GM18502 (cell line): ENCODE results near the gene ATP5F1B.

ENCODE experiments used
- ATAC-seq: cut with Tn5 transposase; IDR thresholded peaks from one replicate; pipeline ENCODE4 v1.9.1; 2021; ENCODE audit warnings: mild to moderate bottlenecking; ENCODE audit not compliant: unreplicated experiment, poor library complexity

ATP5F1B gene

DNA sequence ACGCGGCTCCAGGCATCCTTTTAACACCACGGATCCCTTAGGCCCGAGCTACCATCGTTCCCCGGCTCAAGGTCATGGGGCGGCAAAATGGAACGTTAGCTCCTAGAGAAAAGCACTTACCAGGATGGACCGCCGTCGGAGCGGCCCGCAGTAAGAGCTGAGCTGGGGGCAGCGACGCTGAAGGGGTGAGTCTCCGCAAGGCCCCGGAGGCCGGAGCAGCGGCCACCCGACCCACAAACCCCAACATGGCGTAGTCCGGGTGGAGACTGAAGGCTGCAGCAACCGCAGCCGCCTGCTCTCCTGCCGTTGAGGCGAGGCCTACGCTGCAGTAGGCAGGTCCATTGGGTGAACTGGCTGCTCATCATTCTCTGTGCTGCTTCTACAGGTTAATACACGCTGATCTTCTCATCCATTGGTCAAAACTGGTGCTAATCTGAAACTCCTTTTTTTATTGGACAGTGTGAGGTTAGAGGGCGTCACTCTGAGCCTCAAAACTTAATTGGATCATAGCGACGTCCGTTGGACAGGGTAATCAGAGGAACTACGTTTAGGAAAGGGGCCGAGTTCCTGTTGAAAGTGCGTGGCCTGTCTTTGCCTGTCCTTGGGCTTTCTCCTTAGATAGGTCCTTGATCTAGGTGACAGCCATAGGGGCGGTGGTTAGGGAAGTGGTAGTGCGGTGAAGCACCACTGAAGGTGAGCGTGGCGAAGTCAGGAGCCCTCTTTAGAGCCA, at the start of gene ATP5F1B:
ATP5F1B (minus strand) TSS at position 268 of the 730 bp plus-strand sequence; CDS start at position 247, 21 bp downstream.
- ATAC-seq: peak; percentile 97

DNA sequence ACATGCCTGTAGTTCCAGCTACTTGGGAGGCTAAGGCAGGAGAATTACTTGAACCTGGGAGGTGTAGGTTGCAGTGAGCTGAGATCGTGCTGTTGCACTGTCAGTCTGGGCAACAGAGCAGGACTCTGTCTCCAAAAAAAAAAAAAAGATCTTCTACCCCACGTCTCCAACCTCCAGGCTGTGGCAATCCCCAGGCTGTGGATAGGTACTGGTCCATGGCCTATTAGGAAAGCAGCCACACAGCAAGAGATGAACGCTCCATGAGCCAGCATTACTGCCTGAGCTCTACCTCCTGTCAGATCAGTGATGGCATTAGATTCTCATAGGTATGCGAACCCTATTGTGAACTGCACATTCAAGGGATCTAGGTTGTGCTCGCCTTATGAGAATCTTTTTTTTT, 48.4 kb upstream of the ATP5F1B start:
- ATAC-seq: no peak

DNA sequence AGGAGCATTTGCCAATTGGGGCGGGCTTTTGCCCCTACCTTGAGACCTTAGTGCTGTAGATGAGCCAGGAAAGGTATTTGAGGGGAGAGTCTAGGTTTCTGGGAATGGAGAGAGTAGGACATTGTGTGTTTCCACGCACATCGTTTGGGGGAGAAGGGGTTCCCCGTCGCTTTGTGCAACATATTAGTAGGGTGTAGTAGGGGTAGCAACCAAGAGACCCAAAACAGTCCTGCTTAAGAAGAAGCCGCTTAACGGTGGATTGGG, 43.0 kb upstream of the ATP5F1B start:
- no peak for ATAC-seq

DNA sequence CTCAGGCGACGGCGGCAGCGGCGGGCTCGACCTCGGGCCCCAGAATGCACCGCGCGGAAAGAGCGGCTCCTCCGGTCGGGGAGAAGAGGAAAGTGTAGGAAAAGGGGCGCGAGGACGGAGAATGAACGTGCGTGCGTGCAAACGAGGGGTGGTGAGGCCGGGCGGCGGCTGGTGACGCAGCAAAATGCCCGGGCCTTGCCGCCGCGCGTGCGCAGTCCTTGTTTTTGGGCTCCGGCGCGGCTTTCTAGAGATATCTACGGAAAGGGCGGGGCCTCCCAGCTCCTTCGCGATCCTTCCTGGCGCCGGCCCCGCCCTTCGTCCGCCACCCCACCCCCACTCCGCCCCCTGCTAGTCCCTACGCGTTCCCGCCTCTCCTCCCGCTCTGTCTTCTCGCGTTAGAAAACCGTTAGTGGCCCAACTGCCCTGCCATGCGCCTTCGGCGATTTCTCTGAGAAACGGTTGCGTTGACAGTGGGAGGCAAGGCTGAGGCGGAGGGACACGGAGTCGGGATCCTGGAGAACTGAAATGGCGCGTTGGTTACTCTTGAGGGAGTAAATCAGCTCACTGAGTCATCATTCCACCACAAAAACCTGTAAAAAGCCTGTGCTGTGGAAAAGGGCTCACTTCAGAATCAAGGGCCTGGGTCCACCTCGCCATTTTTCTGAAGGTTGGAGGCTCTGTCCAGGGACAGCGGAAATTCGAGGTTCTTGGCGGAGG, 42.5 kb upstream of the ATP5F1B start, which contains the start of gene PTGES3:
PTGES3 (minus strand) TSS at position 156 of the 717 bp plus-strand sequence. CDS start 285 bp downstream, outside the sequence.
- ATAC-seq: peak; percentile 68

DNA sequence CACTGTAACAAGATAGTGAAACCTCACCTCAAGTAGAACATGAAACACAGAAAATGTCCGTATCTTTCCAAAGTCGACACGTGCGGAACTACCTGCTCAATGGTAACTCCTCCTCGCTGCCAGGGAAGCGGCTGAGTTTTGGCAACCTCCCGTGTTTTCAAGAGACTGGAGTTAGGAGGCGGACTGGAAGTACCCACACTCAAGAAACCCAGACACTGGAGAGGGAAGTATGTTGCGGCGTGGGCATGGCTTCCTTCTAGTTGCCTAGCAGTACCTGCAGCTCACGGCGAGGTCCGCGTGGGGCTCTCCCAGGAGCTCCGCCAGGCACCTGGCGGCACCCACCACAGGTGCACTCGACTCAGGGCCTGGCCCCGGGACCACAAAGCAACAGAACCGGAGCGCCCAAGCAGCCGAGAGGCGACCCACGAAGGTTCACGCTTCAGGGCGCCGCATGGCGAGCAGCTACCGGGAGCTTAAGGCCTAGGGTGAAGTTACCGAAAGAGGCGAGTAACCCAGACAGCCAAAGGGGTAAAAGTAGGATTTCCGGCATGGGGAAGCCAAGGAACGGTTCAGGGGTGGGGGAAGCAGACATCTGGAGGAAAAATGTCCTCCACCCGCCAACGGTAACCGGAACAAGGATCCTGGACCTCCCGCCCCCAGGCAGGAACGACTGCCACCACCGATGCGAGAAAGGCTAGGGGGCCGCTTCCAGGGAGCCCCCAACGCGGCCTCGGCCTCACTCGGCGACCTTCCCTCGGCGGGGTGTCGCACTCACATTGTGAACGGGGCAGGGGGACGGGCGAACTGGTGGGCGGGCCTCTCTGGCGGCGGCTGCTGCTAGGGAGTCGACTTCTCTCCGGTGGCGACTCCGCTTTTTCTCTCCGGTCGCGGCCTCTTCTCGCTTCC, 41.7 kb upstream of the ATP5F1B start:
- ATAC-seq: peak; percentile 39

DNA sequence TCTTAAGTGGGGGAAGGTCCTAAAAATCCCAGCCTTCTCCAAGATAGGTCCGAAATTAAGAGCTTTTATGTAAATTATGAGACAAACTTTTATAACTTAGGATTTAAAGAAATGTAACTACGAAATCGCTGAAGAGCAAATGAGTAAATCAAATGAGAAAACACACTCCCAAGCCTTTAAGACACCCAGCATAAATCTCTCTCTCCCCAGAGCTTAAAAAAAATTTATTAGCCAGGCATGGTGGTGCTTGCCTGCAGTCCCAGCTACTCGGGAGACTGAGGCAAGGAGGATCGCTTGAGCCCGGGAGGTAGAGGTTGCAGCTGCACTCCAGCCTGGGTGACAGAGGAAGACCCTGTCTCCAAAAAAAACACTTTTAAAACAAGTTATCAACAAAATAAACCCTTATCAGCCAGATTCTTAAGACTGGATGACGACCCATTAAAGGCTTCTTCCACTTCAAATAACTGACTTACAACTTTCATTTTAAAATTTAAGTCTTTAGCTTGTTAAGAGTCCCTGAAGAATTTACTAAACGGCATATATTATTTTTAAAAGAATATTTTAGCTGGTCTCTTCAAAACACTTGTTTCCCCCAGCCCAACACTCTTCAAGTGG, 39.1 kb upstream of the ATP5F1B start:
- no peak for ATAC-seq

DNA sequence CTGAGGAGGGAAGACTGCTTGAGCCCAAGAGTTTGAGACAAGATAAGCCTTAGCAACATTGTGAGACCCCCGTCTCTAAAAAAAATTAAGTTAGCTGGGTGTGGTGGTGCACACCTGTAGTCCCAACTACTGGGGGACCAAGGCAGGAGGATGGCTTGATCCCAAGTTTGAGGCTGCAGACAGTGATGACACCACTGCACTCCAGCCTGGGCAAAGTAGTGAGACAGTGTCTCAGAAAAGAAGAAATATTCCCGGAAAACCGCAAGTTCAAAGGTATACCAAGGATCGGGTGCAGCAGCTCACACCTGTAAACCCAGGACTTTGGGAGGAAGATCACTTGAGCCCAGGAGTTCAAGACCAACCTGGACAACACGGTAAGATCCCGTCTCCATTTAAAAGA, 36.5 kb upstream of the ATP5F1B start:
- ATAC-seq: no peak

DNA sequence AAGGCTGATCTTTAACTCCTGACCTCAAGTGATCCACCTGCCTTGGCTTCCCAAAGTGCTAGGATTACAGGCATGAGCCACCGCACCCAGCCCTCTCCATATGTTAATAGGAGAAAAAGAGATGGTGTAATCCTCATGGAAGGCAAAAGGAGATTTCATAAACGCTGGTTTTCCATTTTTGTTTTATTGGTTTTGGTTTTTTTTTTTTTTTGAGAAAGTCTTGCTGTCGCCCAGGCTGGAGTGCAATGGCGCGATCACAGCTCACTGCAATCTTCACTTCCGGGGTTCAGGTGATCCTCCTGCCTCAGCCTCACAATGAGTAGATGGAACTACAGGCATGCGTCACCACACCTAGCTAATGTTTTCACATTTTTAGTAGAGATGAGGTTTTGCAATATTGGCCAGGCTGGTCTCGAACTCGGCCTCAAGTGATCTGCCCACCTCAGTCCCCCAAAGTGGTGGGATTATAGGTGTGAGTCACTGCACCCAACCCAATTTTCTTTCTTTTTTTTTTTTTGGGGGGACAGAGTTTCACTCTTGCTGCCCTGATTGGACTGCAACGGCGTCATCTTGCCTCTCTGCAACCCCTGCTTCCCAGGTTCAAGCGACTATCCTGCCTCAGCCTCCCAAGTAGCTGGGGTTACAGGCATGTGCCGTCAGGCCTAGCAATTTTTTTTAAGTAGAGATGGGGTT, 34.2 kb upstream of the ATP5F1B start:
- no peak for ATAC-seq

DNA sequence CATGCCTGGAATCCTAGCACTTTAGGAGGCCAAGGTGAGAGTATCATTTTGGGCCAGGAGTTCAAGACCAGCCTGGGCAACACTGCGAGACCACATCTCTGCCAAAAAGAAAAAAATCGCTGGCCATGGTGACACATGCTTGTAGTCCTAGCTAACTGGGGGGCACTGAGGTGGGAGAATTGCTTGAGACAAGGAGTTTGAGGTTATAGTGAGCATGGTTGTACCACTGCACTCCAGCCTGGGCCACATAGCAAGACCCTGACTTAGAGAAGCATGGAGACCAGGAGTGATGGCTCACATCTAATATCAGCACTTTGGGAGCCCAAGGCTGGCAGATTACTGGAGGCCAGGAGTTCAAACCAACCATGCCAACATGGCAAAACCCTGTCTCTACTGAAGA, 33.1 kb upstream of the ATP5F1B start:
- ATAC-seq: no peak

DNA sequence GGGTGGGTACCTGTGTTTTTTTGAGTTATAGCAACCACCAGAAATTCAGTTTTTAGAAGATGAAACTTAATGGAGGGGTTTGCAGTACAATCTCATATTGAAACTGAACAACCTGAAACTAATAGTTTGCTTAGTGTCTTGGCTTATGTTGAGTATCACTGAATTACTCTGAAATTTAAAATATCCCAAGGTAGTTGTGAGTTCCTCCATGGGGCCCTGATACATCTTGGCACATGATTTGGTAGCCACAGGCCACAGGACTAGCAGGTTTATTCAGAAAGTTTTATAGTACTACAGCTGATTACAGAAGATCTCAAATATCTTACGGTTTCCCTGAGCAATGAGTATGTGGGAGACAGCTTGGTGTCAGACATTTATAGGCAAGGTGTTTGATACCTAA, 31.9 kb upstream of the ATP5F1B start:
- peak; percentile 56 for ATAC-seq

DNA sequence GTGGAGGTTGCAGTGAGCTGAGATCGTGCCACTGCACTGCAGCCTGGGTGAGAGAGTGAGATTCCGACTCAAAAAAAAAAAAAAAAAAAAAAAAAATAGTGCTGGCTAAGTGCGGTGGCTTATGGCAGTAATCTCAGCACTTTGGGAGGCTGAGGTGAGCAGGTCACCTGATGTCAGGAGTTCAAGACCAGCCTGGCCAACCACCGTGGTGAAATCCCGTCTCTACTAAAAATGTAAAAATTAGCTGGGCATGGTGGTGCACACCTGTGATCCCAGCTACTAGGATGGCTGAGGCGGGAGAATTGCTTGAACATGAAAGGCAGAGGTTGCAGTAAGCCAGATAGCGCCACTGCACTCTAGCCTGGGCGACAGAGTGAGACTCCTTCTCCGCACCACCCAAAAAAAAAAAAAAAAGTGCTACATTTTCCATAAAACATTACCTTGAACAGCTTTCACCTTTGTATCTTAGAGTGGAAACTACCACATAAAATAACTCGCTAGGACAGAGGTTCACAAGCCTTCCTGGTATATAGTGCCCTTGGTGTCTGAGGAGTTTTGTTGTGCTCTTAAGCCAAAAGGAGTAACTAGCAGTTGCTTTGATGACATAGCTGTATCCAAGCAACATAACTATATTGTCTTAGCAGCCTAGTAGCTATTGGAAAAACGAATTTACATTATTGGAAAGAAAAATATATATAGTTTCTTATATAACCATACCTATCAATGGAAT, 31.2 kb upstream of the ATP5F1B start:
- ATAC-seq: no peak

DNA sequence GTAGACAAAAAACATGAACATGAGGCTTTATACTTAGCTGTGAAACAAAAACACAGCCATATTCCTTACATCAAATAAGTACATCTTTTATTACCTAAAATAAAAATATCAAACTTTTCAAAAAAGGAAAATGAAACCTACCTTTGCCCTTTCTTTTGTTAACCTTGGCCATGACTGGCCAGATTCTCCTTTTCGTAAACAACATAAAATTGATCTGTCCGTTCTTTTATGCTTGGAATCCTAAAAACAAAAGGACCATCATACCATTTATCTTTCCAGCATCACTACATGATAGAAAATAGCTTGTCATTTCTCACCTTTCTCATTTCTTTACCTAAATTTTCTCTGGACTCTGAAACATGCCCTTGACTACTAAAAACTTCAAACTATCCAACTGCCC, 25.8 kb upstream of the ATP5F1B start:
- ATAC-seq: no peak

DNA sequence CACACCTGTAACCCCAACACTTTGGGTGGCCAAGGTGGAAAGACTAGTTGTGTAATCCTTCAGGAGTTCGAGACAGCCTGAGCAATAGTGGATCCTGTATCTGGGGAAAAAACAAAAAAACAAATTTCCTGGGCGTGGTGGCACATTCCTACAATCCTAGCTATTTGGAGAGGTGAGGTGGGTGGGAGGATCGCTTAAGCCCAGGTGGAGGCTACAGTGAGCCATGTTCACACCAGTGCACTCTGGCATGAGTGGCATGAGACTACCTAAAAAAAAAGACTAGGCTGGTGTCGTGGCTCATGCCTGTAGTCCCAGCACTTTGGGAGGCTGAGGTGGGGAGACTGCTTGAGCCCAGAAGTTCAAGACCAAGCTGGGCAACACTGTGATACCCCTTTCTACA, 25.1 kb upstream of the ATP5F1B start:
- no peak for ATAC-seq

DNA sequence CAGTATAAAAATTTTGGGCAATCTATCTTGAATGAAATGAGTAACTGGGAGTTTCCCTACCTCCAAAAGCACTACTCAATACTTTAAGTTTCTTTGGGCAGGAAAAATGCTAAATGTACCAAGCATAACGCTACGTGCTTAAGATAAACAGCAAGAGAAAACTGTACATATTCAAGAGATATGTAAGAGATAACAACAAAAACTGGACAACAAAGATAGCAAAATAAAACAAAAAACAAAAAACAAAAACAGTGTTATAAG, 22.3 kb upstream of the ATP5F1B start:
- ATAC-seq: no peak

DNA sequence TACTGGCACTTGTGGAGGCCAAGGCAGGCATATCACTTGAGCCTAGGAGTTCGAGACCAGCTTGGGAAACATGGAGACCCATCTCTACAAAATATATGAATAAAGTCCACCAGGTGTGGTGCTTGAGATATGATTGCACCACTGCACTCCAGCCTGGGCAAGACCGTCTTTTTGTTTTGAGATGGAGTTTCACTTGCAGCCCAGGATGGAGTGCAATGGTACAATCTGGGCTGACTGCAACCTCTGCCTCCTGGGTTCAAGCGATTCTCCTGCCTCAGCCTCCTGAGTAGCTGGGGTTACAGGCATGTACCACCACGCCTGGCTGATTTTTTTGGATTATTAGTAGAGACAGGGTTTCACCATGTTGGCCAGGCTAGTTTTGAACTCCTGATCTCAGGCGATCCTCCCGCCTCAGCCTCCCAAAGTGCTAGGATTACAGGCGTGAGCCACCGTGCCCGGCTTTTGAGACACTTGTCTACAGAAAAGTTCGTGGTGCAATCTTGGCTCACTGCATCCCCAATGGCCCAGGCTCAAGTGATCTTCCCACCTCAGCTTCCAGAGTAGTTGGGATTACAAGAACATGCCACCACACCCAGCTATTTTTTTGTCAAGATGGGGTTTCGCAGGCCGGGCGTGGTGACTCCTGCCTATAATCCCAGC, 16.3 kb upstream of the ATP5F1B start:
- ATAC-seq: no peak

DNA sequence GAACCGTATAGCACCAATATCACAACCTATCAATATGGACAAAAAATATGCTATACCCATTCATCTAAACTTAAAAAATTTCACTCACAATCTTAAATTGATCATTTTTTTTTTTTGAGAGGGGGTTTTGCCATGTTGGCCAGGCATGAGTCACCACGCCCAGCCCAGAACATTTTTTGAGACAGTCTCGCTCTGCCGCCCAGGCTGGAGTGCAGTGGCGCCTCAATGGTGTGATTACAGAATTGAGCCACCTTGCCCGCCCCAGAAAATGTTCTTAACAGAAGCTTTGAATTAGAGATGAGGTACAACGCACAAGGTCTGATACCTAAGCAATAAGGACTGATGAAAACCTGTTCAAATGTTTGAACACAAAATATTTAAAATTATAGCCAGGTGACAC, 15.8 kb upstream of the ATP5F1B start:
- ATAC-seq: no peak

DNA sequence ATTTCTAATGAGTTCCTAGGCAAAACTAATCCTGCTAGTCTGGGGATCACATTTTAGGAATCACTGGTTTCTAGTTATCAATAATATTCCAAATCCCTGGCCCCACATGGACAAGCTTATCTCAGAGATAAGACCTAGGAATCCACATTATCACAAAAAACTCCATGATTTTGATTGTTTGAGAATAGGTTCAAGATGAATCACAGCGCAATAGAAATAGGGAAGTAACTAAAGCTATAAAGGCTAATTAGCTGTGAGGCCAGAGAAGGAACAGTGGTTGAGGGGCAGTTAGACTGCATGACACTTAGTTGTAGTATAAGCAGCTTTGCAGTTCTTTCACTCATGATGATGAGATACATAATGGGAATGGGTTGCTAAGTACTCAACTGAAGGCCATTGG, 13.1 kb upstream of the ATP5F1B start:
- no peak for ATAC-seq

DNA sequence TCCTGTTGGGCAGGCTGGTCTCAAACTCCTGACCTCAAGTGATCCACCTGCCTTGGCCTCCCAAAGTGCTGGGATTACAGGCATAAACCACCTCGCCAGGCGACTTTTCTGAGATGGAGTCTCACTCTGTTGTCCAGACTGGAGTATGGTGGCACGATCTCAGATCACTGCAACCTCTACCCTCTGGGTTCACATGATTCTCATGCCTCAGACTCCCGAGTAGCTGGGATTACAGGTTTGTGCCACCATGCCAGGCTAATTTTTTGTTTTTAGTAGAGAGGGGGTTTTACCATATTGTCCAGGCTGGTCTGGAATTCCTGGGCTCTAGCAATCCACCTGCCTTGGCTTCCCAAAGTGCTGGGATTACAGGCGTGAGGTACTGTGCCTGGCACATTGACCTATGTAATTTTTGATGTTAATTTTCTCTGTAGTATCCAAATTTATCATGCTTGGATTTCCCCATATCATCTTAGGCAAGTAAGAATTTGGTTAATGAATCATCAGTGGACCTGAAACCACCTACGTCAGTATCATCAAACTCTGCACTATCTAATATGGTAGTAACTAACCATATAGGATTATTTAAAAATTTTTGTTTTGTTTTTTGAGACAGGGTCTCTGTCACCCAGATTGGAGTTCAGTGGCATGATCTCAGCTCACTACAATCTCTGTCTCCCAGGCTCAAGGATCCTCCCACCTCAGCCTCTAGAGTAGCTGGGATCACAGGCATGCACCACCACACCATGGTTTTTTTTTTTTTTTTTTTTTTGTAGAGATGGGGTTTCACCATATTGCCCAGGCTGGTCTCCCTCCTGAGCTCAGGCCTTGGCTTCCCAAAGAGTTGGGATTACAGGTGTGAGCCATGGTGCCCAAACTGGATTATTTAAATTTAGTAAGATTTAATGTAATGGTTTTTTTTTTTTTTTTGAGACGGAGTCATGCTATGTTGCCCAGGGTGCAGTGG, 11.9 kb upstream of the ATP5F1B start:
- peak; percentile 48 for ATAC-seq
